HEK293 (cell line): ENCODE measurements around the gene GRAP2.

Experiments
- HOXA7 ChIP-seq: sonication (generic); formaldehyde crosslinking; IDR thresholded peaks from 2 replicates; pipeline ENCODE4 v1.8.1; 2022; ENCODE audit warnings: missing genetic modification reagents, borderline replicate concordance
- IKZF3 ChIP-seq: fragments of 450-650 bp; IDR thresholded peaks from 2 replicates; pipeline ENCODE4 v1.5.0; 2018; ENCODE audit warnings: missing biosample characterization, mild to moderate bottlenecking, missing genetic modification characterization, moderate library complexity
- ZNF184 ChIP-seq: fragments of 450-650 bp; IDR thresholded peaks from 2 replicates; pipeline ENCODE4 v1.5.1; 2018; ENCODE audit warnings: missing biosample characterization, mild to moderate bottlenecking, missing genetic modification characterization
- ZNF23 ChIP-seq: fragments of 450-650 bp; formaldehyde crosslinking; IDR thresholded peaks from 2 replicates; pipeline ENCODE4 v1.5.1; 2016; ENCODE audit warnings: missing biosample characterization, missing genetic modification characterization, borderline replicate concordance
- ZNF239 ChIP-seq: fragments of 450-650 bp; formaldehyde crosslinking; IDR thresholded peaks from 2 replicates; pipeline ENCODE4 v1.5.1; 2016; ENCODE audit warnings: missing biosample characterization, missing genetic modification characterization
- ZNF324 ChIP-seq: fragments of 450-650 bp; formaldehyde crosslinking; IDR thresholded peaks from 2 replicates; pipeline ENCODE4 v1.5.1; 2016; ENCODE audit warnings: missing biosample characterization, missing genetic modification characterization
- ZNF837 ChIP-seq: fragments of 450-650 bp; formaldehyde crosslinking; IDR thresholded peaks from 2 replicates; pipeline ENCODE4 v1.5.1; 2016; ENCODE audit warnings: missing biosample characterization, missing genetic modification characterization
- TF ChIP-seq, protein P1 (sequence below): fragments of 450-650 bp; formaldehyde crosslinking; IDR thresholded peaks from 2 replicates; pipeline ENCODE4 v1.5.1; 2016; ENCODE audit warnings: missing biosample characterization, missing genetic modification characterization
- TF ChIP-seq, protein P2 (sequence below): fragments of 450-650 bp; formaldehyde crosslinking; IDR thresholded peaks from 2 replicates; pipeline ENCODE4 v1.5.1; 2016; ENCODE audit warnings: missing biosample characterization, missing genetic modification characterization

DNA sequence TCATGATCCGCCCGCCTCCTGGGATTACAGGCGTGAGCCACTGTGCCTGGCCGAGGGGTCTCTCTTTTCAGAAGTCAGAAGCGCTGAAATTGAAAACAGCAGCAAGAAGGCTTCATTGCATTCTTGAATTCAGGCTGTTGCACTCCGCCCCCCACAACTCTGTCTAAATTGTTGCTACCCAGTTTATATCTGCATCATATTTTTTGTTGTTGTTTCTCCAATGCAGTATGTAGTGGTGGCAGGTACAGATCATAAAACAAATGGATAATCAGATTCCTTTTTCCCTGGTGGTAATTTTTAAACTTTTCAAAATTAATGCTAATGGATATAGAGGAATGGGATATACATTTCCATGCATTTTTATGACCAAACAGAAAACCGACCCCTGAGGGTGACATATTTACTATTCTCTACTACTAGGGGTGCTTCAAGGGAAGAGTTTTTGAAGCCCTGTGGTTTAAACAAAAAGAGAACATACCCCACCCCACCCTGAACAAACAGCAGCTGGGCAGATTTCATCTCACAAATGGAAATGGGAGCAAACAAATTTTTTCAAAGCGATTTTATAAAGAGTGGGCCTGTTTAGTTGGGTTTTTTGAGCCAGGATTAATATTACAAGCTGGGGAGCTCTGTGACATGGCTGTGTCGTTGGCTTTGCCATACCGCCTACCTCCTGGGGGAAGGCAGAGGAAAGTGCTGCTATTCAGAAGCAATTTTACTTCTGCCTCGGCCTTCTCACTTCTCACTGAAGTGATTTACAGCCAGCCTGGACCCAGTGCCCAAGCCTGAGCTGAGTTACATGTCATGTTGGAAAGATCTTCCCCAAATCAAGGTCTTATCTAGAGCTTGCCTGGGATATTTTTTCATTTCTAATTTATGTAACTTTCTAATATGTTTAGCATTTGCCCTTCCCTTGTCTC, 43.3 kb downstream of the GRAP2 start:
- TF ChIP-seq ZNF184 (tag by site-specific recombination) (no peak), ZNF324 (tag by site-specific recombination) (no peak), ZNF837 (tag by site-specific recombination) (no peak), IKZF3 (tag by site-specific recombination) (no peak), ZNF239 (tag by site-specific recombination) (no peak), HOXA7 (CRISPR knock-in tag) (no peak), ZNF23 (no peak)
- TF ChIP-seq, protein P1, sequence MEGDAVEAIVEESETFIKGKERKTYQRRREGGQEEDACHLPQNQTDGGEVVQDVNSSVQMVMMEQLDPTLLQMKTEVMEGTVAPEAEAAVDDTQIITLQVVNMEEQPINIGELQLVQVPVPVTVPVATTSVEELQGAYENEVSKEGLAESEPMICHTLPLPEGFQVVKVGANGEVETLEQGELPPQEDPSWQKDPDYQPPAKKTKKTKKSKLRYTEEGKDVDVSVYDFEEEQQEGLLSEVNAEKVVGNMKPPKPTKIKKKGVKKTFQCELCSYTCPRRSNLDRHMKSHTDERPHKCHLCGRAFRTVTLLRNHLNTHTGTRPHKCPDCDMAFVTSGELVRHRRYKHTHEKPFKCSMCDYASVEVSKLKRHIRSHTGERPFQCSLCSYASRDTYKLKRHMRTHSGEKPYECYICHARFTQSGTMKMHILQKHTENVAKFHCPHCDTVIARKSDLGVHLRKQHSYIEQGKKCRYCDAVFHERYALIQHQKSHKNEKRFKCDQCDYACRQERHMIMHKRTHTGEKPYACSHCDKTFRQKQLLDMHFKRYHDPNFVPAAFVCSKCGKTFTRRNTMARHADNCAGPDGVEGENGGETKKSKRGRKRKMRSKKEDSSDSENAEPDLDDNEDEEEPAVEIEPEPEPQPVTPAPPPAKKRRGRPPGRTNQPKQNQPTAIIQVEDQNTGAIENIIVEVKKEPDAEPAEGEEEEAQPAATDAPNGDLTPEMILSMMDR (tag by site-specific recombination) = no peak
- TF ChIP-seq, protein P2, sequence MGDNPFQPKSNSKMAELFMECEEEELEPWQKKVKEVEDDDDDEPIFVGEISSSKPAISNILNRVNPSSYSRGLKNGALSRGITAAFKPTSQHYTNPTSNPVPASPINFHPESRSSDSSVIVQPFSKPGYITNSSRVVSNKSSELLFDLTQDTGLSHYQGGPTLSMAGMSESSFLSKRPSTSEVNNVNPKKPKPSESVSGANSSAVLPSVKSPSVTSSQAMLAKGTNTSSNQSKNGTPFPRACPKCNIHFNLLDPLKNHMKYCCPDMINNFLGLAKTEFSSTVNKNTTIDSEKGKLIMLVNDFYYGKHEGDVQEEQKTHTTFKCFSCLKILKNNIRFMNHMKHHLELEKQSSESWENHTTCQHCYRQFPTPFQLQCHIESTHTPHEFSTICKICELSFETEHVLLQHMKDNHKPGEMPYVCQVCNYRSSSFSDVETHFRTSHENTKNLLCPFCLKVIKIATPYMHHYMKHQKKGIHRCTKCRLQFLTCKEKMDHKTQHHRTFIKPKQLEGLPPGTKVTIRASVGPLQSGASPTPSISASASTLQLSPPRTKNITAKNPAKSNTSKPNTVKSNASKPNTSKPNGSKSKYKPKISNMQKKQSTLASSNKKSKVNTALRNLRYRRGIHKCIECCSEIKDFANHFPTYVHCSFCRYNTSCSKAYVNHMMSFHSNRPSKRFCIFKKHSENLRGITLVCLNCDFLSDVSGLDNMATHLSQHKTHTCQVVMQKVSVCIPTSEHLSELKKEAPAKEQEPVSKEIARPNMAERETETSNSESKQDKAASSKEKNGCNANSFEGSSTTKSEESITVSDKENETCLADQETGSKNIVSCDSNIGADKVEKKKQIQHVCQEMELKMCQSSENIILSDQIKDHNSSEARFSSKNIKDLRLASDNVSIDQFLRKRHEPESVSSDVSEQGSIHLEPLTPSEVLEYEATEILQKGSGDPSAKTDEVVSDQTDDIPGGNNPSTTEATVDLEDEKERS (tag by site-specific recombination) = no peak
